ENCODE data around the gene NDEL1.

NDEL1 gene

GRCh38 chr17:8417806-8418205 lies 17.9 kb upstream of the NDEL1 start:
- DNase-seq, result no peak

- no peak for DNase-seq
These were observed 17.2 kb upstream of the NDEL1 start for GRCh38 chr17:8418471-8418870.

GRCh38 chr17:8419305-8419704 lies 16.4 kb upstream of the NDEL1 start:
- no peak for DNase-seq

- no peak for DNase-seq
These were observed 15.4 kb upstream of the NDEL1 start for GRCh38 chr17:8420041-8420934.

- no peak for DNase-seq
These were observed 14.1 kb upstream of the NDEL1 start for GRCh38 chr17:8421571-8421970.

- no peak for DNase-seq
These were observed 9.5 kb upstream of the NDEL1 start for GRCh38 chr17:8426094-8426720.

- DNase-seq, result no peak
These were observed 8.9 kb upstream of the NDEL1 start for GRCh38 chr17:8426802-8427201.

- DNase-seq, result no peak
These were observed 4.7 kb upstream of the NDEL1 start for GRCh38 chr17:8430966-8431365.

GRCh38 chr17:8436169-8436843 lies 622 bp downstream of the NDEL1 start:
- peak; percentile 51 to 57 for DNase-seq

GRCh38 chr17:8436844-8437171 lies 1.1 kb downstream of the NDEL1 start:
- DNase-seq, result no peak

- DNase-seq, result no peak
These were observed 2.8 kb downstream of the NDEL1 start for GRCh38 chr17:8438441-8438840.

- no peak for DNase-seq
These were observed 4.0 kb downstream of the NDEL1 start for GRCh38 chr17:8439681-8440080.

- no peak for DNase-seq
These were observed 6.0 kb downstream of the NDEL1 start for GRCh38 chr17:8441690-8442089.

GRCh38 chr17:8442310-8442709 lies 6.6 kb downstream of the NDEL1 start:
- DNase-seq, result no peak

GRCh38 chr17:8443756-8444155 lies 8.1 kb downstream of the NDEL1 start:
- no peak for DNase-seq

- no peak for DNase-seq
These were observed 8.8 kb downstream of the NDEL1 start for GRCh38 chr17:8444494-8444893.

- DNase-seq, result no peak
These were observed 9.9 kb downstream of the NDEL1 start for GRCh38 chr17:8445536-8445935.

GRCh38 chr17:8447799-8448198 lies 12.1 kb downstream of the NDEL1 start:
- no peak for DNase-seq

- no peak for DNase-seq
These were observed 12.6 kb downstream of the NDEL1 start for GRCh38 chr17:8448310-8448709.

- DNase-seq, result no peak
These were observed 16.4 kb downstream of the NDEL1 start for GRCh38 chr17:8451933-8452614.

GRCh38 chr17:8453326-8453725 lies 17.6 kb downstream of the NDEL1 start:
- no peak for DNase-seq

GRCh38 chr17:8455665-8456209 lies 20.1 kb downstream of the NDEL1 start:
- DNase-seq, result no peak

- no peak for DNase-seq
These were observed 22.4 kb downstream of the NDEL1 start for GRCh38 chr17:8458128-8458527.

Data from stimulated activated CD4-positive, alpha-beta T cell treated with anti-CD3 and anti-CD28 coated beads, Interleukin-4, amount 100 ng/mL, for 4 hours (primary cell).